SHP77 (cell line): ENCODE results near the gene IARS2.
"Not testable (repeated sequence)": the region's sequence is repeated elsewhere in the genome, so short reads cannot be mapped to it uniquely, and the experiment has no call there.

Experiments used
- DNase-seq, 2 experiments: peaks; one replicate each; lab custom pipeline; 2025; lab: John Stamatoyannopoulos, UW

The IARS2 gene

GRCh38 chr1:220112600-220112999 lies 18.7 kb downstream of the IARS2 start:
- not testable (repeated sequence) for DNase-seq

GRCh38 chr1:220113136-220113695 lies 19.3 kb downstream of the IARS2 start:
- DNase-seq: peak in 1 of 2 experiments; percentile 11

GRCh38 chr1:220119043-220119512 lies 25.1 kb downstream of the IARS2 start:
- DNase-seq: no peak

GRCh38 chr1:220121791-220122530 lies 28.0 kb downstream of the IARS2 start:
- DNase-seq: no peak

DNA sequence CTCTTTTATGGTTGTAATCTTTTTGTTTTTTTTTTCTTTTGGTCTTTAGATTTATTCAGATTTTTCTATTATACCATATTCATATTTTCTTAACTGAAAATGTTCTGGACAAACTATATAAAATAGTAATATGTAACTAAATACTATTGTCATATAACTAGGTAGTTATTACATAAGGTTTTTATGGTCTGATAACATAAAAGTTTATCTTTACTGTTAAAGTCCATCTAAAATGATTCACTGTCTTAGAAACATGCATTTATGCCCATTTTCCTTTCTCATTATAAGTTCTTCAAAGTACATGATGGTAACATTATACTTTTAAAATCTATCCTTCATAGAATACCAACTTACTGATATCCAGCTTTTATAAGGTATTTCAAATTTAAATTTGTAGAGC lies 29.1 kb downstream of the IARS2 start:
- no peak for DNase-seq

DNA sequence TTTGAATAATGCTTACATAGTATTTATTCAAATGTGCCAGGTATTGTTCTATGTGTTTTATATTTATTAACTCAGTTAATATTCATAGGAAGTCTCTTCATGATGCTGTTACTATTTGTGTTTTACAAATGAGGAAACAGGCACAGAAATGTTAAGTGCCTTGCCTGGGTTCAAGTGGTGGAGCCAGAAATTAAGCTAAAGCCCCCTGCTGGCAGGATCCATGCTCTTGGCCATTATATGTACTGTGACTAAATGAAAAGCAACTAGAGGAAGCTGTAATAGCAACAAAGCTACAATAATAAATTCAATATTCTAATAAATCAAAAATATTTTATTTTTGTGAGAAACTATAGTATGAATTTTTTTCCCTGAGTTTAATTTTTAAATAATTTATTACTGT lies 30.0 kb downstream of the IARS2 start:
- DNase-seq: peak; percentile 16 to 27

GRCh38 chr1:220124542-220124941 lies 30.6 kb downstream of the IARS2 start:
- DNase-seq: no peak

- no peak for DNase-seq
Observed at GRCh38 chr1:220127076-220127475, 33.1 kb downstream of the IARS2 start.

GRCh38 chr1:220129479-220130210 lies 35.7 kb downstream of the IARS2 start:
- DNase-seq: no peak

DNA sequence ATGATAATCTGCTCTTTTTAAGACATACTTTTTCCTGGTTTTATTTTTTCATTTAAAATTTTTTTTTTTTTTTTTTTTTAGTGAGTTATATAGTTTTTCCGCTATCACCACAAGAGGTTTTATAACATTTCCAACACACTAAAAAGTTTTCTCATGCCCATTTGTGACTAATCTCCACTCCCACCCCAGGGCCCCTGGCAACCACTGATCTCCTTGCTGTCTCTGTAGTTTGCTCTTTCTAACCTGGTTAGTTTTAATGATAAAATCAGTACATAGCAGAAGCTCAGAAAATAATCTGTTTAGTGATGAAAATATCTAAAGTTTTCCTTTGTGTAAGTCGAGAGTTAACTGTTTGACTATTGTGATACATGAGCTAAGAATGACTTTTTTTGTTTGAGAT lies 41.8 kb downstream of the IARS2 start:
- no peak for DNase-seq

DNA sequence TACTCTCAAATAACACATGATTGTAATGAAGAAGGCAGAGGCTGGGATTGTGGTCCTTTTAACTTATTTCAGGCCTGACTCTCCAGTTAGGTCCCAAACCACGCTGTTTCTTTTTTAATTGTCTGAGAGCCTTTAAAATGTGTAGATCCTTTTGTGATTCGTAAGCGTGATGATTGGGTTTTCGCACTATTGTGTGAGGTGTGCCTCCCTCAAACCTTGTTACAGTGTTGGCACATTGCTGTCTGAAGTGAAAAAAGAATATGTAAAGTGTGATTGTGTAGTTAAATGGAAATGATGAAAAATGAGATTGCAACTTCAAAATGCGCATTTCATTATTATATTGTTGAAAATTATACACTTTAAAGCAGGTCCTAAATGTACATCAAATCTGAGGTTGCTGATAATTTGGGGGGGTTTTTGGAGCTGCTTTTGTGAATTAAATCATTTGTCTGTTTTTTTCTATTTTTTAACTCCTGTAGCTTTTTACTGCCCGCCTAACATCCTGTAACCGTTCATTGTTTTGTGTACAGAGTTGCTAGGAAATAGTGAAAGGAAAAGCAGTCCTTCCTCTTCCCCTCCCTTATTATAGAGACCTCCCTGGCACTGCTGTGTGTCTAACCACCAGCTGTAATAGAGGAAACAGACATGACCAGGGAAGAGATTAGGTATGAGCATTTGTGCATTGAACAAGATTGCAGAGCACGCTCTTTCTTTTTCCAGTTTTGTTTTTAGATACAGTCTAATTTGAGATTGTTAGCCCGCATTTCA lies 43.3 kb downstream of the IARS2 start:
- no peak for DNase-seq

DNA sequence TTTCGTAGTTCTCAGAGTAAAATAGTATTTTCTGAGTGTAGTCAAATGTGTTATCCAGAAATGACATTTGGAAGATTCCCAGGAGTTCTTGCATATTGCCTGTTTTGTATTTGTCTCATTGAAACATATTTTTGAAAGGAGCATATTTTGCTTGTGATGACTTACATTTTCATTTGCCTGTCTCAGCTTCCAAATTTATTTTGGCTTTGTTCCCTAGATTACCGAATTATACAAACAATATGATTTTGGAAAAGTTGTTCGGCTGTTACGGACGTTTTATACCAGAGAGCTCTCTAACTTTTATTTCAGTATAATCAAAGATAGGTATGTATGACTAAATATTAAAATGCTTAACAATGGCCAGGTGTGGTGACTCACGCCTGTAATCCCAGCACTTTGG lies 46.0 kb downstream of the IARS2 start:
- DNase-seq: no peak

DNA sequence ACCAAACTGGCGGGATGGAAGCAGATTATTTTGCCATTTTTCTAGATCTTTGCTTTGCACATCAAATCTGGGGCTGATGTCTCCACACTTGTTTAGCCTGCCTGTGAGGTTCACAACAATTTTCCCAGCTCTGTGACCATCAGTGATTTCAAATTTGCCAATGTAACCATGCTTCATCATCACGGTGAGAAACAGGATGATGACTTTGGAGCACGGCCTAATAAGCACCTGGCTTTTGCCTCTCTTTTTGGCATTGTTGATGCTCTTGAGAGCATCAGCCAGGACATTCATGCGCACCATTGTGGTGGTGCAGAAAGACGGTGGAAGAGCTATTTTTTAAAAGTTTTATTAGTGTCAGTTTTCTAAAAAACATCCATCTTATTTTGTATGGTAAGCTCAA lies 50.1 kb downstream of the IARS2 start:
- DNase-seq: no peak

- DNase-seq: no peak
Observed at GRCh38 chr1:220149742-220150141, 55.8 kb downstream of the IARS2 start.

GRCh38 chr1:220151454-220151853 lies 57.5 kb downstream of the IARS2 start:
- DNase-seq: no peak

GRCh38 chr1:220153147-220153546 lies 59.2 kb downstream of the IARS2 start:
- no peak for DNase-seq

- DNase-seq: no peak
Observed at GRCh38 chr1:220156620-220157146, 62.8 kb downstream of the IARS2 start.

DNA sequence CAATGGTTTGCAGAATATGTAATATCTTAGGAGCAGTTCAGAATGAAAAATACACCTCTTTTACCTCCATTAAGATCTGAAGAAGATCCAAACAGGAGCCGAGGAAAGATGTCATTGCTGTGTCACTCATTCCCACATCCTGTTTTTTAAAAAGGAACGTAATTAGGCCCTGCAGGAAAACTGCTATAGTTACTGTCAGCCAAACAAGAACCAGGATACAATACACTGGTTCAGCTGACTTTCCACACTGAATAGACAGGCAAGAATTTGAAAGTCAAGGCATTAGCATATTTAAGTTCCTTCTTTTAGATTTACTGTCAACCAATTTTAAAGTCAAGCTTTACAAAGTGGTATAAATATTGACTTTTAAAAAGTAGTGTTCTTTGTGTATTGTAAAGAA lies 63.8 kb downstream of the IARS2 start:
- DNase-seq: no peak

- not testable (repeated sequence) for DNase-seq
Observed at GRCh38 chr1:220158530-220158929, 64.6 kb downstream of the IARS2 start.

GRCh38 chr1:220159041-220159440 lies 65.1 kb downstream of the IARS2 start:
- DNase-seq: no peak

DNA sequence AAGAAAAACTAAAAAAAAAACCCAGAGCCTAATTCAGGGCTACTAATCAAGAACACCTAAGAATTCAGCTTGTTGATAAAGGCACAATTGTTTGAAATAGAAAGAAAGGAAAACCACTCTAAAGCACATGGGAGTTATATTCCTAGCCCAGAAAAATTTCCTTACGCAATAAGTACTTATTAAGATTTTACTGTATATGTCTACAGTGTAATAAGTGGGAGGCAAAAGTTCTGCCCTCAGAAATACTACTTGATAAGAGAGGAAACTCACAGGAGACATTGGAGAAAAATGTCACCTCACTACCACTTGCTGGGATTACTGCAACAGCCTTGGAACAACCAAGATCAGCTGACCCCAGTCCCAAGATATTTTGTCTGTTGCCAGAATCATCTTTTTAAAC lies 66.1 kb downstream of the IARS2 start:
- no peak for DNase-seq

DNA sequence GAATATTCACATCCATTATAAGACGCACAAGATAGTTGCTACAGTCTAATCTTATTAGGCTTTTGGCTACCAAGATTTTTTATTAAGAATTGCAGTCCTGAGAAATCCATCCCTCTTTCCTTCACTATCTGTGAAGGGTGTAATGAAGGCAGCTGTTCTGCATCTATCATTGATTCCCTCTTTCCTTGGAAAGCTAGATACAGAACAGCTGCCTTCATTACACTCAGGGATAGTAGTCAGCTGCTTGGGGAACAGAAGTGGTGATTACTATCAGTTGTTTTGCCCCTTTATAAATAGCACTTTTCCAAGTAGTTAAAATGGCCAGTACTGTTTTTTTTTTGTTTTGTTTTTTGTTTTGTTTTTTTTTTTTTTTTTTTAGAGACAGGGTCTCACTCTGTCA lies 70.2 kb downstream of the IARS2 start:
- no peak for DNase-seq
